Hematopoietic multipotent progenitor cell treated with erythropoietin and hydrocortisone succinate and interleukin-3 and kit ligand, for 8 days (in vitro differentiated cells): Measurements from ENCODE around the gene A2M.

Source experiments
- DNase-seq: peaks from one replicate; pipeline ENCODE4 v3.0.0-alpha.2; 2015

The A2M gene

GRCh38 chr12:9120487-9121184 is 4.9 kb upstream of the A2M start:
- DNase-seq: no peak

GRCh38 chr12:9118158-9118557 is 2.4 kb upstream of the A2M start:
- peak; percentile 38 for DNase-seq

DNA sequence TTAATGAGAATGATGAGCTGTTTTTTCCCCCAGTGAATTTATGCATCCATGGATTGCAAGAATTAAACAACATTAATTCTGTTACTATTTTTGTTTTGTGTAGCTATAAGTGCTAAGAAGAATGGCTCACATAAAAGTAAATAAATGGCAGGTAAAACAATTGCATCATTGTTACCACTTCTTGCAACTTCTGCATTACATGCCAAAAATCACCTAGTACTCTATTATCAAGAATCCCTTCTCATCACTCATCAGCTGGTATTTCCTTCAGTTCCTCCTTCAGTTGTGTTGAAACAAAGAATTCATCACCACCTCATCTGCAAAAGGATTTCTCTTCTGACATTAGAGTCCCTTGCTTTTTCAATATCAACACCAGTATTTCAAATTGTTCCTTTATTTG is 773 bp downstream of the A2M start:
- no peak for DNase-seq

DNA sequence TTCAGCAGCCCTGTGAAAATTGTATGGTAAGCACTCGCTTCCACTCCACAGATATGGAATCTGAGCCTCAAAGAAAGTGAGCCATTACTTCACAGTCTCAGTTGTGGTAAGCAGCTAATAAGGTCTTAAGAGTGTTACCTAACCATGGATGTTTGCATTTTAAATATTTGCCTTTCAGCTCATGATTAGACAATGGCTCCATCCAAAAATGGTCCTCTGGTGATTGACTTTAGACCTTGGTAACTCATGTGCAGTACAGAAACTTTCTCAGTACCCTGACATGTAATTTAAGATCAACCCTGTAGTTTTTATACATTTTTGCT is 1.8 kb downstream of the A2M start:
- DNase-seq: no peak

- DNase-seq: no peak
Measured at GRCh38 chr12:9113296-9113986, 2.3 kb downstream of the A2M start.

DNA sequence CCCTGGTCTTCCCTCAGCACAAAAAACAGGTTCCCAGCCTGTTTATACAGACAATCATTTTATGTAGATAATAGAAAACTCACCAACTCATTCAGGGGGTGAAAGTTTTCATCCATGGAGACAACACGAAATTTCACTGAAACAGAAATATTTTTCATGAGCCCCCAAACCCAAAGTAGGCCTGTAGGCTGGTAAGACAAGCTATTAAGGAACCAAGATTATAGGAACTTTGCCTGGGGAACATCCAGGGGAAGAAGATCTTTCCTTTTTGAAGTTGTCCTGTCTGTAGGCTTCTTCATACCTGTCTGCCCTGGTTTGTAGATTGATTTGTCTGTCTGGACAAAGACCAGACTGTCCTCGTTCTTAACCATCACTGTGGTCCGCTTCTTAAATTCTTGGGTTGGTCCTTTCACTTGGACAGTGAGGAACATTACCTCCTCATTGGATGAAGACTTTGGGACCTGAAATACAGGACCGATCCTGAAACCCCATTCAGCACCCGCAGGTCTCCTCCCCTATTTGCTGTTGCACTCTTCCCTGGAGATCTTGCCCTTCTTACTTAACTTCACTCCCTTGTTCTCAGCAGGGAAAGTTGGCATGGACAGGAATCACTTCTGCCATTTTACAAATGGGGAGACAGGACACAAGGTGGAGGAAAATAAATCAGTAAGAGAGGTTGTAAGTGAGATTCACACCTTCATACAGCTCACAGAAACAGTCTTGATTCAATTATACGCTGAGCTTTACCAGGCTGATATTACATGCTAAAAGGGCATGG is 3.5 kb downstream of the A2M start:
- no peak for DNase-seq

- no peak for DNase-seq
Measured at GRCh38 chr12:9111525-9111924, 4.2 kb downstream of the A2M start.

DNA sequence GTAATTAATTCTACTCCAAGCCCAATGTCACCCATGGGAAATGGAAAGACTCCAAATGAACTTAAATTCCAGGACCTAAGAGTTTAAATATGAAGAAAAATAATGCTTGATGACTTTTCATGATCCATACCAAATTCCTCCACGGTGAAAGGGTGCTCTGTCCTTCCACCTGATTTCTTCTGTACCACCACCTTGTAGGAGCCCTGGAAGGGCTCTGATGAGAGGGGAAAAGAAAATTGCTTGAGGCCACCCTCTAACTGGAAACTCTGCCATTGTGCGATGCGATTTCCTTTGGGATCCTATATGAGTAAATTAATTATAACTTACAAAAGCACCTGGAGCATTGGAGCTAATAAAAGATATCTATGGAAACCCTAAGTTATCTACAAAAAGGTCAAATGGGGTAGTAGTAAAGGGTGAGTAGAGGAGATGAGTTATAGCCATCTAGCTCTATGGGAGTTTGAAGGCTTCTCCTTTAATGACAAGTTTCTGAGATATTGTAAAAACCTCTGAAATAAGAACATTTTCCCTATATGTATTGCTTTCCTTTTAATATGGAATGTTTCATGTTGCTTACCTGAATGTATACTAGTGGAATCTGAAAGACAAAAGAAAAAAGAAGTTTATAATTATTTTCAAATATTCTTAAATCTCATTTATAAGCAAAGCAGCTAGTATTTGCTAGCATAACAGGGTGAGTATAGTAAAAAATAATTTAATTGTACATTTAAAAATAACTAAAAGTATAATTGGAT is 5.8 kb downstream of the A2M start:
- DNase-seq: no peak

DNA sequence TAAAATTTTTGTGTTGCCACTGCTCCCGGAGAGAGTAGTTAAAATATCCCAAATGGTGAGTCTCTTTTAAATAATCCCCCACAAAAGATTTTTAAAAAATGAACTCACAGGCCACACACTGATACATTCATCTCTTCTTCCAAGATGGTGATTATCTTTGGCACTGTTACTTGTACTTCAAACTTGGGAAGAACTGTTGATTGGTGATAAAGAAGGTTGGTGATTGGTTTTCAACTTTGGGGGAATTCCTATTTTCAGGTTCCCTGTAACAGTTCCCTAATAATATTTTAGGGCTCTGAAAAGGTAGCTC is 6.6 kb downstream of the A2M start:
- no peak for DNase-seq

DNA sequence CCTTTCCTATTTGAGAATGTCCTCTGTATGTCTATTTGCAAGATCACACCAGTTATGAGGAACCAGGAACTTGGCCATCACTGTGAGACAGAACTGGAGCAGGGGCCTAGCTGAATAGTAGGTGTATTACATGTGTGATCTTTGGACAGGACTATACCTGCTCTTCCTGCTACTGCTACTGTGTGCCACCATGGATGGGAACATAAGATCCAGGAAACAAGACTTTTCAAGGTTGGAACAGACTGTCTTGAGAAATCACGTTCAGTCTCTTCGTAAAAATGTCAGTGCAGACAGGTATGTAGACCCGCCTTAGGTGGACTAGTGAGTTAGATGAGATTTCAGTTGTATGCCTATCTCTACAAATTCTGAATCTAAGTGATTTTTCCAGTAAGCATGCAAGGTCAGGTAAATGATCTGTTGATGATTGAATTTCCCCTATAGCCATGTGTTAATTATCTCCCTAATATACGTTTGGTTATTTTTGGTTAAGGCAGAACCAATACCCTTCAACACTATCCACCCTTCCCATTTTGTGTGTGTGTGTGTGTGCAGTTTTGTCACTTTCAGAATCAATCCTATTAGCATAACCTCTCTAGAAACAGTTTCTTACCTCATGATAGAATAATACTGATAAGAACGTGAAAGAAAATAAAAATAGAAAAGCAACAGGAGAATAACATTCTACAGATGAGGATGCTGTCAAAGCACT is 7.1 kb downstream of the A2M start:
- no peak for DNase-seq

DNA sequence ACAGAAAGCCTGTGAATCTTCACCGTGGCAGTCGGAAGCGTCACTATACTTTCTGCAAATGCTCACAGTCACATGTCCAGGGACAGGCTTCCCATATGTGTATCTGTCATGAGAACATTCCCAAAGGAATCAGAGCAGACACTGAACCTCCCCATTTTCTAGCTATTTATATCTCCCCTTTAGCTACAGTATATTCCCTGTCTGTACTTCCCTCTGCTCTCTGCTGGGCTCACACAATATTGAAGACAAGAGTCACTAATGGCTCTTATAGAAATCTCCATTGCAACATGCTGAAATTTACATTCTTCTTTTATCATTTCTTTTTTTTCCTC is 8.2 kb downstream of the A2M start:
- no peak for DNase-seq

GRCh38 chr12:9106610-9107541 is 8.8 kb downstream of the A2M start:
- no peak for DNase-seq

GRCh38 chr12:9106067-9106466 is 9.7 kb downstream of the A2M start:
- DNase-seq: no peak

DNA sequence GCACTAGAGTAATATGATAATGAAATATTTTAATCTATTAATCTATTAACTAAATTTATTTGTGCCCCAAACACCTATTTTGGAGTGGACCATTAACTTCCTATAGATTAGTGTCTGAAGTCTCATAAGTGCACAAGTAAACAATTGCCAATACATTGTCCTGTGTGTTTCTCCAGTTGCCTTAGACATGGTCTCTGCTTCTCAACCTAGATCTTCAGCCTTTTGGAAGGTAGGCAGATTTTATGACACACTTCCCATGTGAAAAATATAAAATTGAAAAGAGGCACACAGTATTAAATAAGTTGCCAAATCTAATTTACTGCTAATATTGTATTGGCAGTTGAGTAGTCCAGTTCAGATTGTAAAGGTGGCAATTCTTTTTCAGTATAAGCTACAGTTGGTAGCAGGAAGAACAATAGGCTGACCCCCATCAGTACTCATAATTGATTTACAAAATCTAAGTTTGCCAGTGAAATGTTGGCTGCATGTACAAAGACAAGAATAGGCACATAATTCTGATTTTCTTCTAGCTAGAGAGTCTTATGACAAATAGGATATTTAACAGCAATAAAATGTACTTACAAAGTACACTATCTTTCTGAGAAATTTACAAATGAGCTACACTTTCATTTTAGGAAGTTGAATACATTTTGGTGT is 10.8 kb downstream of the A2M start:
- DNase-seq: no peak

- no peak for DNase-seq
Measured at GRCh38 chr12:9104087-9104486, 11.6 kb downstream of the A2M start.

DNA sequence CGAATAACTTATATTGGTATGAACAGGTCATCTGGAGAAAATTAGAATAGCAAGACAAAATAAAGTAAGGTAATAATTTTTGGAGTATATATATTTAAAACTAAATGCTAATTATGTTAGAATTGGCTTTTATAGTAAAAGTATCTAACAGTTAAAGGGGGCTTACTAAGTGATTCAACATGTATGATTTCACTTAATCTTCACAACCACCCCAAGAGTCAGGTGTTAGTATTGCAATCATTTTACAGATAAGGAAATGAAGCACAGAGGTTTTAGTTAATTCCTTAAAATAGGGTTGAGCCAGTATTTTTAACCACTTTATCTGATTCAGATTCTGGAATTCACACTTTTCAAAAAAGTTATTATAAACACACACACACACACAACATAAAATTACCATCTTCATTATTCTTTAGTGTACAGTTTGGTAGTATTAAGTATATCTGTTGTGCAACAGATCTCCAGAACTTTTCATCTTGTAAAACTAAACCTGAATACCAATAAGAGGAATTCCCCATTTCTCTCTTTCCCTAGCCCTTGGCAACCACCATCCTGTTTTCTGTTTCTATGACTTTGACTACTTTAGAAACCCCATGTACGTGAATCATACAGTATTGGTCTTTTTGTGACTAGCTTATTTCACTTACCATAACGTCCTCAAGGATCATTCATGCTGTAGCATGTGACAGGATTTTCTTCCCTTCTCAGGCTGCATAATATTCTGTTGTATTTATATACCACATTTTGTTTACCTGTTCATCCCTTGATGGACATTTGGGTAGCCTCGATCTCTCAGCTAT is 12.5 kb downstream of the A2M start:
- DNase-seq: no peak

DNA sequence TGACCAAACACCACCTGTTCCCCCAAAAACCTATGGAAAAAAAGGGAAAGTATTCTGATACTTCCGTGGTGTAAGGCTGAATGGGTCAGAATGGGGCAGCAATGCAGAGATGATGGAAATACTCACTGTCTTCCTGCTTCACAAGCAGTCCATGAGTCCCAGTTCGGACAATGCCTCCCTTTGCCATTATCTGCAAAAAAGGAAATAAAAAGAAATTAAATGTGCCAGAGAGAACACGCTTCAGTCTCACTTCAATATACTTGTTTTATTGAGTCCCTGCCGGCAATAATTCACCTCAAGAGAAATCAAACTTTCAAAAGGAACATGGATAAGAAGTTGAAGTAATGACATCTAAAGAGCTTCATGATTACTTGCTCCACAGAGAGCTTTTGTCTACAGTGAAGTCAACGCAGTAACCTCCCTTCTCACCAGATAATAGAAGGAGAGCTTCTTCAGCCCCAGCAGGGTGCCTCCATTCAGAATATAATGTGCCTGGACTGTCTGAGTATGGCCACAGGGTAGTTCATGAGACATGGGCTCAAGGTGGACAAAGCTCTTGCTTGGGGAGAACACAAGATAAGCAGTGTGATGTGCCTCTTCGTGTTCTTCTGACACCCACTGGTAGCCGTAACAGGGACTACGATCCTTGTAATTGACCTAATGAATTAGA is 14.6 kb downstream of the A2M start:
- DNase-seq: no peak

- DNase-seq: no peak
Measured at GRCh38 chr12:9099552-9100190, 16.0 kb downstream of the A2M start.

- DNase-seq: no peak
Measured at GRCh38 chr12:9098463-9099026, 17.2 kb downstream of the A2M start.
